ENCODE data around the gene MYBBP1A.
"Not testable (repeated sequence)": the region's sequence is repeated elsewhere in the genome, so short reads cannot be mapped to it uniquely, and the experiment has no call there.

The MYBBP1A gene

GRCh38 chr17:4554997-4555799 lies at the start of gene MYBBP1A:
MYBBP1A (minus strand) TSS chr17:4555384; CDS start chr17:4555324, 60 bp downstream.
- FAIRE-seq: peak; percentile 94

- not testable (repeated sequence) for FAIRE-seq
These were observed 49.6 kb upstream of the MYBBP1A start for GRCh38 chr17:4604736-4605135.

GRCh38 chr17:4604111-4604644 lies 49.0 kb upstream of the MYBBP1A start:
- FAIRE-seq: no peak

GRCh38 chr17:4602041-4602440 lies 46.9 kb upstream of the MYBBP1A start:
- no peak for FAIRE-seq

- no peak for FAIRE-seq
These were observed 46.1 kb upstream of the MYBBP1A start for GRCh38 chr17:4601326-4601725.

- no peak for FAIRE-seq
These were observed 45.4 kb upstream of the MYBBP1A start for GRCh38 chr17:4600563-4600962.

GRCh38 chr17:4599505-4600281 lies 44.5 kb upstream of the MYBBP1A start:
- no peak for FAIRE-seq

GRCh38 chr17:4598776-4599504 lies 43.8 kb upstream of the MYBBP1A start:
- FAIRE-seq: no peak

GRCh38 chr17:4597975-4598374 lies 42.8 kb upstream of the MYBBP1A start:
- no peak for FAIRE-seq

- no peak for FAIRE-seq
These were observed 41.6 kb upstream of the MYBBP1A start for GRCh38 chr17:4596636-4597380.

GRCh38 chr17:4595685-4596342 lies 40.6 kb upstream of the MYBBP1A start:
- not testable (repeated sequence) for FAIRE-seq

- FAIRE-seq: no peak
These were observed 39.9 kb upstream of the MYBBP1A start for GRCh38 chr17:4594931-4595684.

- FAIRE-seq: no peak
These were observed 39.2 kb upstream of the MYBBP1A start for GRCh38 chr17:4594406-4594805.

GRCh38 chr17:4593021-4593421 lies 37.8 kb upstream of the MYBBP1A start:
- no peak for FAIRE-seq

GRCh38 chr17:4592240-4593005 lies 37.2 kb upstream of the MYBBP1A start:
- FAIRE-seq: no peak

- no peak for FAIRE-seq
These were observed 36.3 kb upstream of the MYBBP1A start for GRCh38 chr17:4591529-4591928.

GRCh38 chr17:4590981-4591453 lies 35.8 kb upstream of the MYBBP1A start:
- no peak for FAIRE-seq

- not testable (repeated sequence) for FAIRE-seq
These were observed 34.9 kb upstream of the MYBBP1A start for GRCh38 chr17:4590042-4590441.

GRCh38 chr17:4588898-4589625 lies 33.9 kb upstream of the MYBBP1A start:
- FAIRE-seq: no peak
